MM.1S (cell line): Measurements from ENCODE around the gene WDR48.

Experiments
- EZH2 ChIP-seq: fragments of 300-600 bp; sonication (generic); optimal IDR thresholded peaks from 2 replicates; pipeline ENCODE3; 2017; ENCODE audit warnings: low read depth, mild to moderate bottlenecking, antibody characterized with exemption, low read length, mixed read lengths
- TF ChIP-seq, protein P1 (sequence below): fragments of 300-600 bp; sonication (generic); IDR thresholded peaks from 2 replicates; pipeline ENCODE4 v1.5.1; 2016; ENCODE audit warnings: antibody characterized with exemption, low read length, mixed read lengths

DNA sequence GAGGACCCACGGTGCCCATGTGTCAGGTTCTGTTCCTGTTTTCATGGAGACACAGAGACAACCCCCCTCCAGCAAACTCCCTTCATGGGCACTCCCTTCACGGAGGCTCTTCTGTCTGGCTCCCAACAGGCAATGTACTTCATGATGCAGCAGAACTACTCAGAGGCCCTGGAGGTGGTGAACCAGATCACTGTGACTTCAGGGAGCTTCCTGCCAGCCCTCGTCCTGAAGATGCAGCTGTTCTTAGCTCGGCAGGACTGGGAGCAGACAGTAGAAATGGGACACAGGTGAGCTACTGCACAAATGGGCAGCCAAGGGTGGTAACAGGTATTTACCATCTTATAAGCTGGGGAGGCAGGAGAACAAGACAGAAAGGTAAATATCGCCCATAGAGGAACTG is 62.6 kb downstream of the WDR48 start:
- TF ChIP-seq, protein P1, sequence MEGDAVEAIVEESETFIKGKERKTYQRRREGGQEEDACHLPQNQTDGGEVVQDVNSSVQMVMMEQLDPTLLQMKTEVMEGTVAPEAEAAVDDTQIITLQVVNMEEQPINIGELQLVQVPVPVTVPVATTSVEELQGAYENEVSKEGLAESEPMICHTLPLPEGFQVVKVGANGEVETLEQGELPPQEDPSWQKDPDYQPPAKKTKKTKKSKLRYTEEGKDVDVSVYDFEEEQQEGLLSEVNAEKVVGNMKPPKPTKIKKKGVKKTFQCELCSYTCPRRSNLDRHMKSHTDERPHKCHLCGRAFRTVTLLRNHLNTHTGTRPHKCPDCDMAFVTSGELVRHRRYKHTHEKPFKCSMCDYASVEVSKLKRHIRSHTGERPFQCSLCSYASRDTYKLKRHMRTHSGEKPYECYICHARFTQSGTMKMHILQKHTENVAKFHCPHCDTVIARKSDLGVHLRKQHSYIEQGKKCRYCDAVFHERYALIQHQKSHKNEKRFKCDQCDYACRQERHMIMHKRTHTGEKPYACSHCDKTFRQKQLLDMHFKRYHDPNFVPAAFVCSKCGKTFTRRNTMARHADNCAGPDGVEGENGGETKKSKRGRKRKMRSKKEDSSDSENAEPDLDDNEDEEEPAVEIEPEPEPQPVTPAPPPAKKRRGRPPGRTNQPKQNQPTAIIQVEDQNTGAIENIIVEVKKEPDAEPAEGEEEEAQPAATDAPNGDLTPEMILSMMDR, result no peak
- no peak for TF ChIP-seq EZH2
